Activated T-helper 17 cell treated with anti-CD3 and anti-CD28 coated beads, Interleukin-2, amount 50 U/mL, for 72 hours (primary cell): ENCODE results near the gene LLPH. TPM values are rescaled to one million over a fixed set of nuclear protein-coding genes. Genes with fewer than 3 reads are reported as not detected.
"Not testable (repeated sequence)": the region's sequence is repeated elsewhere in the genome, so short reads cannot be mapped to it uniquely, and the experiment has no call there.

Experiments
- ATAC-seq: fragments of 150-1000 bp; cut with Tn5 transposase; replicated peaks from 2 replicates; pipeline ENCODE4 v1.10.0; 2021; ENCODE audit warnings: mild to moderate bottlenecking, moderate library complexity
- H3K27ac Mint-ChIP-seq: one replicate; pipeline ENCODE4 v1.8.0; 2022; ENCODE audit warnings: mixed read lengths
- H3K27me3 Mint-ChIP-seq: one replicate; pipeline ENCODE4 v1.8.0; 2022; ENCODE audit warnings: mixed read lengths
- H3K36me3 Mint-ChIP-seq: one replicate; pipeline ENCODE4 v1.8.0; 2022; ENCODE audit warnings: low read depth, mild to moderate bottlenecking, mixed read lengths
- H3K4me1 Mint-ChIP-seq: one replicate; pipeline ENCODE4 v1.8.0; 2022; ENCODE audit warnings: mixed read lengths
- H3K4me3 Mint-ChIP-seq: one replicate; pipeline ENCODE4 v1.8.0; 2022; ENCODE audit warnings: mild to moderate bottlenecking, mixed read lengths
- H3K9me3 Mint-ChIP-seq: one replicate; pipeline ENCODE4 v1.8.0; 2022; ENCODE audit warnings: mixed read lengths
- total RNA-seq, 2 donors: library from RNA; stranded (reverse); gene quantifications; one replicate each; pipeline ENCODE4 v1.2.3, GENCODE V29; 2022

Gene LLPH
- 10 to 100 TPM; 20.6 to 37.0 TPM for total RNA-seq

- peak within 1 kb of the TSS; percentile 98 for H3K27ac Mint-ChIP-seq
- no peaks in the 10 kb centered on the region for H3K9me3 Mint-ChIP-seq
- ATAC-seq, result peak; percentile 97
- peaks cover 65% of the 10 kb centered on the region for H3K36me3 Mint-ChIP-seq
- peaks cover 19% of the 10 kb centered on the region for H3K4me1 Mint-ChIP-seq
- peak within 1 kb of the TSS; percentile 95 for H3K4me3 Mint-ChIP-seq
- no peaks in the 10 kb centered on the region for H3K27me3 Mint-ChIP-seq
These were observed at the start of gene LLPH for GRCh38 chr12:66130267-66131066. LLPH (minus strand) TSS chr12:66130750; CDS start chr12:66129106, 1,644 bp downstream.

DNA sequence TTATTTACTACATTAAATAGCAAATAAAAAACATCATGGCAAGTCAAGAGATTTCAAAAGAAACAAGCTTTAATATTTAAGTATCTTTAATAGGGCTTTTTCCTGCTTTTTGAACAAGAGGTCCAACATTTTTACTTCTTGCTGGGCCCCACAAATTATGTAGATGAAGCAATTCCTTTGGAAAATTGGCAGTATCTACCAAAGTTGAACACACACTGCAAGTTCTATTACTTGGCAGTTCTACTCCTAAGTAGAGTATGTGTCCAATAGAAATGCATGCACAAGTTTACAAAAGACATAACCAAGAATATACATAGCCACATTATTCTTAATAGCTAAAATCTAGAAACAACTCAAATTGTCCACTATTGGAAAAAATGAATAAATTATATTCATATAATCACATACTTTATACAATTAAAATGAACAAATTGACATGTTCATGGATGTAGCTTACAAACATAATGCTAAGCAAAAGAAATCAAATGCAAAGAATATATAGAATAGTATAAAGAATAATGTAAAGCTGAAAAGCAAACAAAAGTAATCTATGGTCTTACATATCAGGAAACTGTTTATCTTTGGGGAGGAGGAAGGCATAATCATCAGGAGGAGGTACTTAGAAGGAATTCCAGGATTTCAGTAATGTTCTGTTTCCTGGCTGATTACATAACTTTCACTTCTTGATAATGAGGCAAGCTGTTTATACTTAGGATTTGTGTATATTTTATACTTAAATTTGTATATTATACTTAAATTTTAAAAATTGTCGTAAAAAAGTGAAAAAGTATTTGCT is 45.8 kb upstream of the LLPH start:
- no peak for ATAC-seq
- H3K27ac Mint-ChIP-seq, result no peak overlapping the region

GRCh38 chr12:66174391-66175325 is 44.1 kb upstream of the LLPH start:
- not testable (repeated sequence) for ATAC-seq, H3K9me3 Mint-ChIP-seq, H3K4me1 Mint-ChIP-seq, H3K4me3 Mint-ChIP-seq, H3K36me3 Mint-ChIP-seq, H3K27ac Mint-ChIP-seq
- H3K27me3 Mint-ChIP-seq, result peaks cover 19% of the 10 kb centered on the region

More for the DNA sequence above, 45.8 kb upstream of the LLPH start:
- Mint-ChIP-seq H3K27me3 (peaks cover 19% of the 10 kb centered on the region), H3K9me3 (no peaks in the 10 kb centered on the region), H3K36me3 (no peaks in the 10 kb centered on the region), H3K4me1 (no peaks in the 10 kb centered on the region), H3K4me3 (no peak overlapping the region)

DNA sequence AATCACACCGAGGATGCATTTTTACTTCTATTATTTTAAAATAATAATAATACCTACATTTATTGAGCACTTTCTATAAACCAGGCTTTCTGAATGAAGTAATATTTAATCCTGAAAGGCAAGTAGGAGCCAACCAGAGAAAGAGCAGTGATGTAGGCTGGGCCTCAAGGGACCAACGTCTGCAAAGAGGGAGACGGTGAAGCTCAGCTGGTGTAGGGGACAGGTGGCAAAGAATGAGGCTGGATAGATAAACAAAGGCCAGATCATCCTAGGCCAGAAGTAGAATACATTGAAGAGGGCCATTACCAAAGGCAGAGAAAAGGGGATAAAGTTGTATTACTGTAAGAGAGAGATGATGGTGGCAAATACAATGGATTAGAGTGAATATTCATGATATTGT is 40.1 kb upstream of the LLPH start:
- H3K36me3 Mint-ChIP-seq, result peaks cover 33% of the 10 kb centered on the region
- no peaks in the 10 kb centered on the region for H3K27me3 Mint-ChIP-seq
- peak overlapping the region; percentile 100 for H3K4me3 Mint-ChIP-seq
- no peaks in the 10 kb centered on the region for H3K9me3 Mint-ChIP-seq
- H3K27ac Mint-ChIP-seq, result peak overlapping the region; percentile 99
- no peak for ATAC-seq
- H3K4me1 Mint-ChIP-seq, result peaks cover 26% of the 10 kb centered on the region

DNA sequence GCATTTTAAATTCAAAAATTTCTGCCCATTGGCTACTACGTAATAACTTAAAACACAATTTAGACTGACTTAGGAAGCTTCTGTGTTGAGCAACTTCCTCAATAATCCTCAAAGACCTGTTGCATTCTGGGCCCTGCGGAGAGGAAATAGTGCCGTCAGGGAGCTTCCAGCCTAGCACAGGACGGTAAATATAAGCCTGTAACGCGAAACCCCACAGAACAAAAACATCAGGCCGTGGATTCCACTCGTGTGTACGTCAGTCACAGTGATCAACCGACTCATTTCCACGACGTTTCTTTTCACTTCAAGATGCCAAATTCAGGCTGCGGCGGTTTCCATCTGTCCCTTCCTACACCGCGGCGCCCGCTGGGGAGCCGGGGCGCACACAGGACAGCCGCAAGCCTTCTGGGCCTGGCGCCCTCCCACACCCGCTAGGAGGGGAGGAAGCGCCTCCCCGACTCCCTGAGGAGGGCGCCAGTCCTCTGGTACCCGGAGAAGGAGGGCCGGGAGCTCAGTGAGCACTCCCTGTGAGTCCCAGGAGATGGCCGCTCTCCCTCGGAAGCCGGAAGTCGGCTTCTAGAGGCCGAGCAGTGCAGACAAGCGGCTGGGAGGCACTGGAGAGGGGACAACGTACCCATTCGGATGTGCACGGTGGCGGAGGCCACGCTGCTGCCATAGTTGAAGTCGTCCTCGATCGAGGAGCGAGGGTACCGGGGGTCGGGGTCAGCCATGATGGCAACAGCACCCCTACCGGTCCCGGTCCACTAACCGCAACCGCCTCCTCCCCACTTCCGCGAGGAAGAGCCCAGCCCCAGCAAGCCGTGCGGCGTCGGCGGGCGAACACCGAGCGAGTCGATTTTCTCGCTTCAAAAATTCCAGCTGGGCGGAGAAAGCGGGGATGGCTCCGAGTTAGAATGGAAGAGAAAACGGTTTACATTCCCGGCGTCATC is 38.9 kb upstream of the LLPH start, which contains the start of gene TMBIM4:
Gene TMBIM4, minus strand, starts transcription at position 776 of the 950 bp plus-strand sequence. Its CDS starts 45 bp downstream, at position 731.
- Mint-ChIP-seq H3K36me3 (peaks cover 44% of the 10 kb centered on the region), H3K9me3 (peaks cover 2% of the 10 kb centered on the region), H3K4me3 (peak within 1 kb of the TSS; percentile 100), H3K4me1 (peaks cover 37% of the 10 kb centered on the region), H3K27ac (peak within 1 kb of the TSS; percentile 99), H3K27me3 (no peaks in the 10 kb centered on the region)
- ATAC-seq, result peak; percentile 84

DNA sequence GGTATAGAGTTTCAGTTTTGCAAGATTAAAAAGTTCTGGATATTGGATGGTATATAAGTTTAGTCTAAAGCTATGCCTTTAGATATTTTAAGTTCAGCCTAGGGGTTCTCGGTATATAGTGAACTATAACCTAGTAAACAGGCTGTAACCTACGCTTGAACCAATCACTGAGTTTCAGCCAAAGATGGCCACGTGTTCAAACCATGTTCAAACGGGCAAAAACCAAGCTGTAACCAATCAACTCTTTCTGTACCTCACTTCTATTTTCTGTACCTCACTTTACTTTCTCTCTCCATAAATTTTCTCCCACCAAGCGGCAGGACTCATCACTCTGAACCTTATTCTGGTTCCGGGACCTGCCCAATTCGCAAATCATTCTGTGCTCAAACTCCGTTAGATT is 37.9 kb upstream of the LLPH start:
- peaks cover 48% of the 10 kb centered on the region for H3K4me1 Mint-ChIP-seq
- H3K27me3 Mint-ChIP-seq, result no peaks in the 10 kb centered on the region
- H3K4me3 Mint-ChIP-seq, result peak overlapping the region; percentile 100

GRCh38 chr12:66166561-66166960 is 36.0 kb upstream of the LLPH start:
- peaks cover 55% of the 10 kb centered on the region for H3K36me3 Mint-ChIP-seq
- H3K27me3 Mint-ChIP-seq, result no peaks in the 10 kb centered on the region
- H3K9me3 Mint-ChIP-seq, result peaks cover 5% of the 10 kb centered on the region
- no peak for ATAC-seq
- H3K4me1 Mint-ChIP-seq, result peaks cover 63% of the 10 kb centered on the region
- peak overlapping the region; percentile 100 for H3K4me3 Mint-ChIP-seq
- H3K27ac Mint-ChIP-seq, result no peak overlapping the region

More for the DNA sequence above, 37.9 kb upstream of the LLPH start:
- ATAC-seq, result no peak
- Mint-ChIP-seq H3K36me3 (peaks cover 47% of the 10 kb centered on the region), H3K9me3 (peaks cover 5% of the 10 kb centered on the region), H3K27ac (peak overlapping the region; percentile 99)

DNA sequence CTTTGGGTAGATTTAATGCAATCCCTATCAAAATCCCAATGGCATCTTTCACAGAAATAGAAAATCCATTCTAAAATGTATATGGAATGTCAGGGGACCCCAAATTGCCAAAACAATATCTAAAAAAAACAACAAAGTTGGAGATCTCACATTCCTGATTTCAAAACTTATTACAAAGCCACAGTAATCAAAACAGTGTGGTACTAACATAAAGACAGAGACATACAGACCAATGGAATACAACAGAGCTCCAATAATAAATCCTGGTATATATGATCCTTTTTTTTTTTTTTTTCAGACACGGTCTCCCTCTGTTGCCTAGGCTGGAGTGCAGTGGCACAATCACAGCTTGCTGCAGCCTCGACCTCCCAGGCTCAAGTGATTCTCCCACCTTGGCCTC is 34.6 kb upstream of the LLPH start:
- Mint-ChIP-seq H3K27me3 (no peaks in the 10 kb centered on the region), H3K4me3 (peak overlapping the region; percentile 72), H3K36me3 (peaks cover 67% of the 10 kb centered on the region), H3K4me1 (peaks cover 63% of the 10 kb centered on the region), H3K27ac (no peak overlapping the region), H3K9me3 (peaks cover 5% of the 10 kb centered on the region)
- ATAC-seq, result no peak

DNA sequence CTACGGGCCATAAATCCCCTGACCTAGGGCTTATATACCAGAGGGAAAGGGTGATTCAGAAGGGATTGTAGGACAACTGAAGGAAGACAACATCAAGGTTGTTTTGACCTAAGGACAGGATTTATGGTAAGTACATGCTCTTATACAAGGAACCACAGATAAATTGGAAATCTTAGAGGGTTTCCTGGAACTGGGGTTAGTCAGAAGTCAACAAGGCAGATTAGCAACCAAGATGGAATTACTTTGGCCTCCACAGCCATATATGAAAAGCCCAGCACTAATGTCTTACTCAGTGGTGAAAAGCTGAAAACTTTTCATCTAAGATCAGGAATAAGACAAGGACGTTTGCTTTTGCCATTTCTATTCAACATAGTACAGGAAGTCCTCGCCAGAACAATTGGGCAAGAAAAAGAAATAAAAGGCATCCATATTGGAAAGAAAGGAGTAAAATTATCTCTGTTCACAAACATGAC is 33.8 kb upstream of the LLPH start:
- Mint-ChIP-seq H3K27ac (peak overlapping the region; percentile 91), H3K27me3 (no peaks in the 10 kb centered on the region), H3K36me3 (peaks cover 68% of the 10 kb centered on the region), H3K9me3 (peaks cover 5% of the 10 kb centered on the region), H3K4me1 (peaks cover 67% of the 10 kb centered on the region), H3K4me3 (peak overlapping the region; percentile 72)
- peak; percentile 55 for ATAC-seq

- peak overlapping the region; percentile 72 for H3K4me3 Mint-ChIP-seq
- H3K9me3 Mint-ChIP-seq, result peaks cover 5% of the 10 kb centered on the region
- ATAC-seq, result no peak
- peaks cover 70% of the 10 kb centered on the region for H3K36me3 Mint-ChIP-seq
- no peaks in the 10 kb centered on the region for H3K27me3 Mint-ChIP-seq
- peak overlapping the region; percentile 91 for H3K27ac Mint-ChIP-seq
- H3K4me1 Mint-ChIP-seq, result peaks cover 64% of the 10 kb centered on the region
These were observed 32.7 kb upstream of the LLPH start for GRCh38 chr12:66163289-66163688.

DNA sequence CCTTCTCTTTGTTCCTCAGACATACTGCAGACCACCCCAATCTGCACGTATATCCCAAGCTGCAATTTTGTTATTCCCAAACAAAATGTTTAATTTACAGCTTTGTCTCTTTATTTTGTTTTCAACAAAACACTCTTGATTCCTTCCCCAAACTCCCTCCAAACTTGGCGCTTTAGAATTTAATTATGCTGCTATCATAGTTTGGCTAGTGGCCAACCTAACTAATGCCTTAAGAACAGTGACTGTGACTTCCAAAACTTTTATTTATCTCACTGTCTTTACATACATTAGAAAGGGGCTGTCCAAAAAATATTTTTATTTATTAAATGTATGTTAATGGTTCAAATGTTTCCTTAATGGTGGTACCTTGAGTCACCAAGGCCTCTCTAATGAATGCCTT is 32.2 kb upstream of the LLPH start:
- H3K36me3 Mint-ChIP-seq, result peaks cover 67% of the 10 kb centered on the region
- H3K9me3 Mint-ChIP-seq, result peaks cover 5% of the 10 kb centered on the region
- peak overlapping the region; percentile 91 for H3K27ac Mint-ChIP-seq
- no peak for ATAC-seq
- H3K27me3 Mint-ChIP-seq, result no peaks in the 10 kb centered on the region
- no peak overlapping the region for H3K4me3 Mint-ChIP-seq
- H3K4me1 Mint-ChIP-seq, result peaks cover 58% of the 10 kb centered on the region

GRCh38 chr12:66160704-66161103 is 30.2 kb upstream of the LLPH start:
- H3K9me3 Mint-ChIP-seq, result peaks cover 5% of the 10 kb centered on the region
- ATAC-seq, result no peak
- H3K36me3 Mint-ChIP-seq, result peaks cover 51% of the 10 kb centered on the region
- no peaks in the 10 kb centered on the region for H3K27me3 Mint-ChIP-seq
- peaks cover 56% of the 10 kb centered on the region for H3K4me1 Mint-ChIP-seq
- H3K27ac Mint-ChIP-seq, result no peak overlapping the region
- no peak overlapping the region for H3K4me3 Mint-ChIP-seq

DNA sequence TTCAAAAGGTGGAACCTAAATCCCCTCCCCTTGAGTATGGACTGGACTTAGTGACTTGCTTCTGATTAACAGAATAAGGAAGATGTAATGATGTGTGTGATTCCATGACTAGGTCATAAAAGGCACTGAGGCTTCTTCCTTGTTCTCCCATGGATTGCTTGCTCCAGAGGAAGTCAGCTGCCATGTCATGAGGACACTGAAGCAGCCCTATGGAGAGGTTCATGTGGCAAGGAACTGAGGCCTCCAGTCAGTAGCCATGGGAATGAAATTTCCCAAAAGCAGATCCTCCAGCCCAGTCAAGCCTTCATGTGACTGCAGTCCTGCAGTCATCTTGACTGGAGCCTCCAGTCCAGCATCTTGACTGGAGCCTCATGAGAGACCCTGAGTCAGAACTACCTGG is 28.6 kb upstream of the LLPH start:
- no peak for ATAC-seq
- no peak overlapping the region for H3K4me3 Mint-ChIP-seq
- H3K27ac Mint-ChIP-seq, result peak overlapping the region; percentile 58
- peaks cover 36% of the 10 kb centered on the region for H3K36me3 Mint-ChIP-seq
- H3K9me3 Mint-ChIP-seq, result no peaks in the 10 kb centered on the region
- peaks cover 45% of the 10 kb centered on the region for H3K4me1 Mint-ChIP-seq
- H3K27me3 Mint-ChIP-seq, result no peaks in the 10 kb centered on the region
